ENCODE results near the gene RNF44. TPM values are rescaled to one million over a fixed set of nuclear protein-coding genes. Genes with fewer than 3 reads are reported as not detected.
A peak's percentile ranks its signal among the peaks of the same experiment; 100 is the strongest.

RNF44 gene
- total RNA-seq, 1 experiment from 2014 or later, result 84.2 TPM

- Mint-ChIP-seq H3K36me3 (ENCODE audit: insufficient read depth, unreplicated experiment) (peaks cover 49% of the 10 kb centered on the region), H3K27ac (ENCODE audit: unreplicated experiment) (no peak overlapping the region), H3K4me1 (ENCODE audit: low read depth, unreplicated experiment) (peaks cover 15% of the 10 kb centered on the region), H3K9me3 (ENCODE audit: unreplicated experiment) (no peaks in the 10 kb centered on the region), H3K4me3 (ENCODE audit: unreplicated experiment) (peak overlapping the region; percentile 96), H3K27me3 (ENCODE audit: insufficient read depth, unreplicated experiment) (no peaks in the 10 kb centered on the region)
- no peaks in the 10 kb centered on the region for H3K9me3 ChIP-seq
- no TSS peak for BruUV-seq (replicated peaks)
- DNase-seq, result no peak
- peaks cover 7% of the 10 kb centered on the region; the same call in 1 of the 2 replicates for H3K36me3 ChIP-seq (ENCODE audit: control insufficient read depth, insufficient read depth, low read length)
- no peak for TF ChIP-seq CTCF (IDR thresholded peaks at IDR 0.05; ENCODE audit: insufficient read depth in 1 of 2, low read depth in 1 of 2, low read length in 1 of 2, severe bottlenecking in 1 of 2, unreplicated experiment in 1 of 2)
- H3K4me3 ChIP-seq (ENCODE audit: low read depth, low read length), result no peak overlapping the region; the same call in 1 of the 2 replicates
- ChIA-PET CTCF (interaction anchor here (1.2 to 1.5 kb wide), 3 partner anchors 9 to 126 kb away, joined by 3 to 5 read pairs (median 4); partner anchors contain the start of gene CLTB), POLR2A (interaction anchor here (1.0 kb wide), 1 partner anchor 9 kb away, joined by 4 read pairs; no protein-coding TSS in a partner anchor)
- H3K27me3 ChIP-seq (replicated peaks; ENCODE audit: control insufficient read depth, insufficient read depth, low read length), result no peaks in the 10 kb centered on the region
- intact Hi-C loops (cut with micrococcal nuclease; ENCODE audit: unreplicated experiment), result loop anchor here (5.0 kb wide), 1 partner anchor 1897 kb away; no protein-coding TSS in a partner anchor
- no peaks in the 10 kb centered on the region for H3K4me1 ChIP-seq
These were observed 2.6 kb downstream of the RNF44 start for GRCh38 chr5:176534640-176535039.

- no peaks in the 10 kb centered on the region for H3K27me3 Mint-ChIP-seq (ENCODE audit: insufficient read depth, unreplicated experiment)
- DNase-seq, result no peak
- intact Hi-C loops (cut with micrococcal nuclease; ENCODE audit: unreplicated experiment), result no loop called here
- H3K27ac Mint-ChIP-seq (ENCODE audit: unreplicated experiment), result no peak overlapping the region
- no TSS peak for BruUV-seq (replicated peaks)
- Histone ChIP-seq H3K36me3 (ENCODE audit: control insufficient read depth, insufficient read depth, low read length) (peaks cover 10% of the 10 kb centered on the region), H3K4me1 (no peaks in the 10 kb centered on the region), H3K27me3 (replicated peaks; ENCODE audit: control insufficient read depth, insufficient read depth, low read length) (no peaks in the 10 kb centered on the region), H3K4me3 (ENCODE audit: low read depth, low read length) (no peak overlapping the region), H3K9me3 (no peaks in the 10 kb centered on the region)
- H3K4me1 Mint-ChIP-seq (ENCODE audit: low read depth, unreplicated experiment), result peaks cover 15% of the 10 kb centered on the region
- POLR2A ChIA-PET, result interaction anchor here (1.0 kb wide), 1 partner anchor 9 kb away, joined by 4 read pairs; no protein-coding TSS in a partner anchor
- CTCF ChIA-PET, result no interaction called here
- no peak for TF ChIP-seq CTCF (IDR thresholded peaks at IDR 0.05; ENCODE audit: insufficient read depth in 1 of 2, low read depth in 1 of 2, low read length in 1 of 2, severe bottlenecking in 1 of 2, unreplicated experiment in 1 of 2)
- H3K9me3 Mint-ChIP-seq (ENCODE audit: unreplicated experiment), result no peaks in the 10 kb centered on the region
- peaks cover 53% of the 10 kb centered on the region for H3K36me3 Mint-ChIP-seq (ENCODE audit: insufficient read depth, unreplicated experiment)
- no peak overlapping the region for H3K4me3 Mint-ChIP-seq (ENCODE audit: unreplicated experiment)
These were observed 3.1 kb downstream of the RNF44 start for GRCh38 chr5:176533894-176534611.

- no peak for DNase-seq
- H3K4me1 Mint-ChIP-seq (ENCODE audit: low read depth, unreplicated experiment), result peaks cover 9% of the 10 kb centered on the region
- intact Hi-C loops (cut with micrococcal nuclease; ENCODE audit: unreplicated experiment), result no loop called here
- H3K4me3 Mint-ChIP-seq (ENCODE audit: unreplicated experiment), result no peak overlapping the region
- H3K9me3 ChIP-seq, result no peaks in the 10 kb centered on the region
- TF ChIP-seq CTCF (IDR thresholded peaks at IDR 0.05; ENCODE audit: insufficient read depth in 1 of 2, low read depth in 1 of 2, low read length in 1 of 2, severe bottlenecking in 1 of 2, unreplicated experiment in 1 of 2), result no peak
- H3K36me3 Mint-ChIP-seq (ENCODE audit: insufficient read depth, unreplicated experiment), result peaks cover 56% of the 10 kb centered on the region
- no TSS peak for BruUV-seq (replicated peaks)
- peaks cover 10% of the 10 kb centered on the region for H3K36me3 ChIP-seq (ENCODE audit: control insufficient read depth, insufficient read depth, low read length)
- POLR2A ChIA-PET, result no interaction called here
- H3K27me3 ChIP-seq (replicated peaks; ENCODE audit: control insufficient read depth, insufficient read depth, low read length), result no peaks in the 10 kb centered on the region
- no peak overlapping the region for H3K4me3 ChIP-seq (ENCODE audit: low read depth, low read length)
- no peaks in the 10 kb centered on the region for H3K4me1 ChIP-seq
- H3K27ac Mint-ChIP-seq (ENCODE audit: unreplicated experiment), result no peak overlapping the region
- H3K9me3 Mint-ChIP-seq (ENCODE audit: unreplicated experiment), result no peaks in the 10 kb centered on the region
- CTCF ChIA-PET, result no interaction called here
- H3K27me3 Mint-ChIP-seq (ENCODE audit: insufficient read depth, unreplicated experiment), result no peaks in the 10 kb centered on the region
These were observed 3.8 kb downstream of the RNF44 start for GRCh38 chr5:176533390-176533789.

All from Caco-2 (cell line).